ENCODE results near the gene RHEX. TPM values are rescaled to one million over a fixed set of nuclear protein-coding genes. Genes with fewer than 3 reads are reported as not detected.

The RHEX gene
- total and polyA plus RNA-seq, 2 experiments from 2014 or later, result not detected

DNA sequence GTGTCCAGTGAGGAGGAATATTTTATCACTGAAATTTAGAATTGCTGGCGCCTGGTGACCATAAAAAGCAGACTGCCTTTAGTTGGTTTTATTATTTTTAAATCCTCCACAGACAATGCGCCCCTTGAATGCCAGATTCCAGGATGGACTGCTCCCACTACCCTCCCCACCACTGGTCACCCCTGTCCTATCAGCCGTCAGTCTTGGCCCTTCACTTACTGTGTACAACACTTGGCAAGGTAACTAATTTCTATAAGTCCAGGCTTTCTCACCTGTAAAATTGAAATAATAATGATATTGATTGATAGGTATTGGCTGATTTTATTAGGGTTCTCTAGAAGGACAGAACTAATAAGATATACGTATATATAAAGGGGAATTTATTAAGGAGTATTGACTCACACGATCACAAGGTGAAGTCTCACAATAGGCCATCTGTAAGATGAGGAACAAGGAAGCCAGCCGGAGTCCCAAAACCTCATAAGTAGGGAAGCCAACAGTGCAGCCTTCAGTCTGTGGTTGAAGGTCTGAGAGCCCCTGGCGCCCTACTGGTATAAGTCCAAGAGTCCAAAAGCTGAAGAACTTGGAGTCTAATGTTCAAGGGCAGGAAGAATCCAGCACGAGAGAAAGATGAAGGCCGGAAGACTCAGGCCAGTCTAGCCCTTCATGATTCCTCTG is 17.8 kb downstream of the RHEX start:
- Histone ChIP-seq H3K27me3 (replicated peaks; ENCODE audit: insufficient read depth) (peaks cover 31% of the 10 kb centered on the region), H3K9ac (no peak overlapping the region), H3K4me2 (ENCODE audit: unreplicated experiment) (no peak overlapping the region), H3K9me2 (ENCODE audit: insufficient read depth) (no peaks in the 10 kb centered on the region), H3K9me3 (ENCODE audit: low read depth) (no peaks in the 10 kb centered on the region), H3K79me2 (ENCODE audit: insufficient read depth) (no peaks in the 10 kb centered on the region), H4K20me1 (ENCODE audit: insufficient read depth) (no peaks in the 10 kb centered on the region), H3K36me3 (ENCODE audit: low read depth) (no peaks in the 10 kb centered on the region), H3K27ac (no peak overlapping the region), H2AFZ (no peak overlapping the region), H3F3A (ENCODE audit: insufficient read depth) (no peaks in the 10 kb centered on the region), H3K4me3 (no peak overlapping the region), H3K4me1 (ENCODE audit: insufficient read depth) (no peaks in the 10 kb centered on the region)
- 69 to 76% methylated on average over 9 of the region's 9 CpGs for WGBS, 2 experiments (ENCODE audit: low coverage in 1 of 2, low lambda C conversion rate in 2 of 2, missing lambda C conversion rate in 2 of 2)
- no peak for DNase-seq
- no peak for TF ChIP-seq EZH2phosphoT487 (IDR thresholded peaks at IDR 0.05; ENCODE audit: insufficient read depth, low read depth)
- TF ChIP-seq EZH2 (IDR thresholded peaks at IDR 0.05; ENCODE audit: insufficient read depth, poor library complexity, severe bottlenecking), result no peak
- in situ Hi-C loops (cut with MboI), result no loop called here

DNA sequence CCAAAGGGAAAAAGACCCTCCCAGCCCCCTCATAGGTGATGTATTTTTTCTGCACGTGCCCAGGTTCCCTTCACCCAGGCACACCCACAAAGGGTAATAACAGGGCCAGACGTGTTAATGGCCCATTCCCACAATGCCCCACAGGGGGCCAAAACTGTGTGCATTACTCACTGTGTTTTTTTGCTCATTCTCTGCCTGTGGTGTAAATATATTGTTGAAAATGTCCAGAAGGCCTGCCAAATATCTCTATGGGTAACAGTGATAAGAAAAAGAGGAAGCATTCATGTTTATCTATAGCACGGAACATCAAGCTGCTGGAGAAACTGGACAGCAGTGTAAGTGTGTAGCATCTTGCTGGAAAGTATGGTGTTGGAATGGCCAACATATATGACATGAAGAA is 21.9 kb downstream of the RHEX start:
- Histone ChIP-seq H4K20me1 (ENCODE audit: insufficient read depth) (no peaks in the 10 kb centered on the region), H3K9ac (no peak overlapping the region), H3K4me1 (ENCODE audit: insufficient read depth) (0 out of 2 replicates have a peak, but pooled peaks cover 4% of the 10 kb centered on the region), H3K79me2 (ENCODE audit: insufficient read depth) (no peaks in the 10 kb centered on the region), H3K4me2 (ENCODE audit: unreplicated experiment) (no peak overlapping the region), H3K36me3 (ENCODE audit: low read depth) (no peaks in the 10 kb centered on the region), H3K27ac (no peak overlapping the region), H3K4me3 (no peak overlapping the region), H3K9me3 (ENCODE audit: low read depth) (no peaks in the 10 kb centered on the region), H3K27me3 (replicated peaks; ENCODE audit: insufficient read depth) (peaks cover under 1% of the 10 kb centered on the region; the same call in 1 of the 2 replicates), H3K9me2 (ENCODE audit: insufficient read depth) (no peaks in the 10 kb centered on the region), H3F3A (ENCODE audit: insufficient read depth) (no peaks in the 10 kb centered on the region), H2AFZ (no peak overlapping the region)
- WGBS, 2 experiments (ENCODE audit: low coverage in 1 of 2, low lambda C conversion rate in 2 of 2, missing lambda C conversion rate in 2 of 2), result 42 to 50% methylated on average over 3 of the region's 3 CpGs
- in situ Hi-C loops (cut with MboI), result no loop called here
- no peak for DNase-seq
- no peak for TF ChIP-seq EZH2 (IDR thresholded peaks at IDR 0.05; ENCODE audit: insufficient read depth, poor library complexity, severe bottlenecking)
- no peak for TF ChIP-seq EZH2phosphoT487 (IDR thresholded peaks at IDR 0.05; ENCODE audit: insufficient read depth, low read depth)

DNA sequence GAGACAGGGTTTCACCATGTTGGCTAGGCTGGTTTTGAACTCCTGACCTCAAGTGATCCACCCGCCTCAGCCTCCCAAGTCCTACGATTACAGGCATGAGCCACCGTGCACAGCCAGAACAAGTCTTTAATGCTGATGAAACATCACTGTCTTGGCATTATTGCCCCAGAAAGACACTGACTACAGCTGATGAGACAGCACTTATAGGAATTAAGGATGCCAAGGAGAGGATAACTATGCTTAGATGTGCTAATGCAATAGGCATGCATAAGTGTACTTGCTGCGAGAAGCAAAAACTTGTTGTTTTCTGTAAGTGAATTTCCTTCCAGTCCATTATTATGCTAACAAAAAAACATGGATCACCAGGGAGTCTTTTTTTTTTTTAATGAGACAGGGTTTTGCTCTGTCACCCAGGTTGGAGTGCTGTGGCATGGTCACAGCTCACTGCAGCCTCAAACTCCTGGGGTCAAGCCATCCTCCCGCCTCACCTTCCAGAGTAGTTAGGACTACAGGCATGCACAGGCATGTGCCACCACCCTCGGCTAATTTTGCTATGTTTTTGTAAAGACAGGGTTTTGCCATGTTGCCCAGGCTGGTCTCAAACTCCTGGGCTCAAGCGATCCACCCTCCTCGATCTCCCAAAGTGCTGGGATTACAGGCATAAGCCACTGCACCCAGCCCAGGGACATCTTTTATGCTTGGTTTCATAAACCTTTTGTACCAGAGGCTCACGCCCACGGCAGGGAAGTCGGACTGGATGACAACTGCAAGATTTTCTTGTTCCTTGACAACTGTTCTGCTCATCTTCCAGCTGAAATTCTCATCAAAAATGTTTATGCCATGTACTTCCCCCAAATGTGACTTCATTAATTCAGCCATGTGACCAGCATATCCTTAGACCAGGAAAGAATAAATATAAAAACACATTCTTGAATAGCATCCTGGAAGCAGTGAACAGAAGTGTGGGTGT is 23.1 kb downstream of the RHEX start:
- no peaks in the 10 kb centered on the region for H3F3A ChIP-seq (ENCODE audit: insufficient read depth)
- no peak overlapping the region for H3K27ac ChIP-seq
- H3K4me2 ChIP-seq (ENCODE audit: unreplicated experiment), result no peak overlapping the region

DNA sequence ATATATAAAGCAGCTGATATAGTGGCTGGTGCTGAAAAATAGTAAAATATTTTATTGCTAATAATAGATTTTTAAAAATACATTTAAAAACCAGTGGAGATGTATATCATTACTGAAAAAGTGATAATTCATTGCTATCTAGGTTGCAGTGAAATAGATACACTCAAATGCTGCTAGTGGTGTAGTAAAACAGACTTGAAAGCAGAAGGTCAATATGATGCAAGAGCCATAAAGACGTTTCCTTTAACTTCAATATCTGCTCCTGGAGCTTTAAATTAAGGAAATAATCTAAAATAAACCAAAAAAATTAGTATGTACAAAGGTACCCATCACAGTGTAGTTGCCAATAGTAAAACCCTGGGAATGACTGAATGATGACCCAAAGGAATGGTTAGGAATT is 26.2 kb downstream of the RHEX start:
- no peak overlapping the region for H3K4me2 ChIP-seq (ENCODE audit: unreplicated experiment)
- H3K9me3 ChIP-seq (ENCODE audit: low read depth), result no peaks in the 10 kb centered on the region
- H3K9me2 ChIP-seq (ENCODE audit: insufficient read depth), result no peaks in the 10 kb centered on the region
- WGBS, 2 experiments (ENCODE audit: low coverage in 1 of 2, low lambda C conversion rate in 2 of 2, missing lambda C conversion rate in 2 of 2), result 49 to 63% methylated on average over 1 of the region's 1 CpG
- H3K27ac ChIP-seq, result no peak overlapping the region
- H3K4me1 ChIP-seq (ENCODE audit: insufficient read depth), result 0 out of 2 replicates have a peak, but pooled peaks cover 4% of the 10 kb centered on the region
- no peak overlapping the region for H2AFZ ChIP-seq
- no peak overlapping the region for H3K4me3 ChIP-seq
- DNase-seq, result no peak
- no peaks in the 10 kb centered on the region for H4K20me1 ChIP-seq (ENCODE audit: insufficient read depth)
- H3K79me2 ChIP-seq (ENCODE audit: insufficient read depth), result no peaks in the 10 kb centered on the region
- in situ Hi-C loops (cut with MboI), result no loop called here
- H3K36me3 ChIP-seq (ENCODE audit: low read depth), result no peaks in the 10 kb centered on the region
- no peak overlapping the region for H3K9ac ChIP-seq
- TF ChIP-seq EZH2phosphoT487 (IDR thresholded peaks at IDR 0.05; ENCODE audit: insufficient read depth, low read depth) (no peak), EZH2 (IDR thresholded peaks at IDR 0.05; ENCODE audit: insufficient read depth, poor library complexity, severe bottlenecking) (no peak)
- peaks cover 5% of the 10 kb centered on the region; the same call in 1 of the 2 replicates for H3K27me3 ChIP-seq (replicated peaks; ENCODE audit: insufficient read depth)
- H3F3A ChIP-seq (ENCODE audit: insufficient read depth), result no peaks in the 10 kb centered on the region

More for the DNA sequence above, 23.1 kb downstream of the RHEX start:
- H3K79me2 ChIP-seq (ENCODE audit: insufficient read depth), result no peaks in the 10 kb centered on the region
- DNase-seq, result peak; percentile 91
- 0 out of 2 replicates have a peak, but pooled peaks cover 4% of the 10 kb centered on the region for H3K4me1 ChIP-seq (ENCODE audit: insufficient read depth)
- no peak overlapping the region for H3K9ac ChIP-seq
- H3K36me3 ChIP-seq (ENCODE audit: low read depth), result no peaks in the 10 kb centered on the region
- in situ Hi-C loops (cut with MboI), result no loop called here
- no peak overlapping the region for H2AFZ ChIP-seq
- no peak for TF ChIP-seq EZH2phosphoT487 (IDR thresholded peaks at IDR 0.05; ENCODE audit: insufficient read depth, low read depth)
- no peak for TF ChIP-seq EZH2 (IDR thresholded peaks at IDR 0.05; ENCODE audit: insufficient read depth, poor library complexity, severe bottlenecking)
- H3K9me2 ChIP-seq (ENCODE audit: insufficient read depth), result no peaks in the 10 kb centered on the region
- H3K4me3 ChIP-seq, result no peak overlapping the region
- H3K9me3 ChIP-seq (ENCODE audit: low read depth), result no peaks in the 10 kb centered on the region
- H3K27me3 ChIP-seq (replicated peaks; ENCODE audit: insufficient read depth), result peaks cover 5% of the 10 kb centered on the region
- 51 to 55% methylated on average over 11 of the region's 11 CpGs for WGBS, 2 experiments (ENCODE audit: low coverage in 1 of 2, low lambda C conversion rate in 2 of 2, missing lambda C conversion rate in 2 of 2)
- H4K20me1 ChIP-seq (ENCODE audit: insufficient read depth), result no peaks in the 10 kb centered on the region
